ENCODE data around the gene CNTNAP3B. TPM values are rescaled to one million over a fixed set of nuclear protein-coding genes. Genes with fewer than 3 reads are reported as not detected.

The CNTNAP3B gene
- under 0.01 TPM in 1 of 2 replicates, not detected in the other for total RNA-seq

DNA sequence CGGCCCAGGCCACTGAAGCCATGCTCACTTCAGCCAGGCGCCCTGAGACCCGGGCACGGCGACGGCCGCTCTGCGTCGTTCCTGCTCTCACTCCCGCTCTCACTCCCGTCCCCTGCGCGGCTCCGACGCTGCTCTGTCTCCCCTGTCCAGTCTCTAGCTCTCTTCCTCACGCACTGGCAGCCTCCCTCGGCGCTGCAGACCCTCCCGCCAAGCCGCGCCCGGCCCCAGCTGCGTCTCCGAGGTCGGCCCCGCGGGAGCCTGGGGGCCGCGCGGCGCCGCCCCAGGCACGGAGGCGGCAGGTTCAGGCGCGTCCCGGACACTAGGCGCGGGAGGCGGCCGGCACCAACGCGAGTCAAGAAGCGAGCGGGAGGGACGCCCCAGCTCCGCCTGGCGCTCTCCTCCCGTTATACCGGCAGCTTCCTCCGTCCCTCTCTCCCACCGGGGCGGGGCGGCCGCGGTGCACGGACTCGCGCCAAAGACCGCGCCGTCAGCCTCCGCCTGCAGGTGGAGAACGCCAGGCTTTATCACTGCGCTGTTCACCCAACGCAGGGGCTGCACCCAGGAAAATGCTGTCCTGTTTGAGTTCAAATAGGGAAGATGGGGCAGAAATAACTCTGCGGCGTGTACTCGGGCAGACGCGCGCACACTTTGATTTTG is at the start of gene CNTNAP3B:
CNTNAP3B (minus strand) TSS at position 354 of the 657 bp plus-strand sequence; CDS start at position 22, 332 bp downstream.

Small RNA genes lying within 50 kb of the gene (small RNA-seq; reads per million reads assigned to genes)
- not detected for gene RN7SL343P

Other genes with a start within 250 kb of the CNTNAP3B start
- not detected in 2 replicates for gene SPATA31A6, start 54.2 kb upstream of the CNTNAP3B start, total RNA-seq